H9 (cell line): Measurements from ENCODE around the gene INPP5J. TPM values are rescaled to one million over a fixed set of nuclear protein-coding genes. Genes with fewer than 3 reads are reported as not detected.

Source experiments
- DNase-seq: peaks from one replicate; pipeline ENCODE4 v3.0.0-alpha.2; 2017
- H2AFZ ChIP-seq: one replicate; pipeline ENCODE4 v1.6.1; 2013; ENCODE audit warnings: mild to moderate bottlenecking, low read length, control low read depth, moderate library complexity
- H2AK5ac ChIP-seq: 2 replicates; pipeline ENCODE4 v1.6.1; 2013; ENCODE audit warnings: low read length, control low read depth, mixed read lengths; ENCODE audit not compliant: insufficient read length
- H2BK120ac ChIP-seq: one replicate; pipeline ENCODE4 v1.6.1; 2013; ENCODE audit warnings: low read depth, mild to moderate bottlenecking, low read length, control low read depth, inconsistent platforms; ENCODE audit not compliant: poor library complexity, severe bottlenecking
- H2BK12ac ChIP-seq: 2 replicates; pipeline ENCODE4 v1.6.1; 2013; ENCODE audit warnings: low read length, control low read depth, mixed read lengths, low read depth; ENCODE audit not compliant: insufficient read length
- H2BK15ac ChIP-seq: 2 replicates; pipeline ENCODE4 v1.6.1; 2013; ENCODE audit warnings: low read depth, low read length, control low read depth
- H2BK20ac ChIP-seq: one replicate; pipeline ENCODE4 v1.6.1; 2013; ENCODE audit warnings: low read depth, mild to moderate bottlenecking, low read length, control low read depth, inconsistent platforms; ENCODE audit not compliant: poor library complexity, severe bottlenecking
- H2BK5ac ChIP-seq: 2 replicates; pipeline ENCODE4 v1.6.1; 2013; ENCODE audit warnings: low read length, control low read depth, mixed read lengths; ENCODE audit not compliant: insufficient read length
- H3K14ac ChIP-seq: 2 replicates; pipeline ENCODE4 v1.6.1; 2013; ENCODE audit warnings: low read length, control low read depth; ENCODE audit not compliant: insufficient read depth
- H3K18ac ChIP-seq: 2 replicates; pipeline ENCODE4 v1.6.1; 2013; ENCODE audit warnings: low read depth, mild to moderate bottlenecking, mixed read lengths, low read length, control low read depth; ENCODE audit not compliant: insufficient read length
- H3K23ac ChIP-seq: 2 replicates; pipeline ENCODE4 v1.6.1; 2013; ENCODE audit warnings: low read length, control low read depth, mixed read lengths, low read depth; ENCODE audit not compliant: insufficient read length
- H3K23me2 ChIP-seq: 2 replicates; pipeline ENCODE4 v1.6.1; 2013; ENCODE audit warnings: low read depth, mild to moderate bottlenecking, mixed read lengths, low read length, control low read depth; ENCODE audit not compliant: insufficient read length, poor library complexity, severe bottlenecking
- H3K27ac ChIP-seq: 2 replicates; pipeline ENCODE4 v1.5.1; 2013; ENCODE audit warnings: low read length, control low read depth, mixed read lengths, low read depth; ENCODE audit not compliant: insufficient read length
- H3K27me3 ChIP-seq: 2 replicates; pipeline ENCODE4 v1.6.1; 2013; ENCODE audit warnings: low read length, control low read depth, inconsistent platforms; ENCODE audit not compliant: insufficient read depth
- H3K4ac ChIP-seq: 2 replicates; pipeline ENCODE4 v1.6.1; 2013; ENCODE audit warnings: low read depth, mild to moderate bottlenecking, control low read depth, inconsistent platforms, low read length, moderate library complexity
- H3K4me1 ChIP-seq: 2 replicates; pipeline ENCODE4 v1.6.1; 2013; ENCODE audit warnings: low read length, control low read depth, inconsistent platforms; ENCODE audit not compliant: insufficient read depth
- H3K4me2 ChIP-seq: 2 replicates; pipeline ENCODE4 v1.6.1; 2013; ENCODE audit warnings: low read length, control low read depth, mixed read lengths; ENCODE audit not compliant: insufficient read length, insufficient read depth
- H3K56ac ChIP-seq: 2 replicates; pipeline ENCODE4 v1.6.1; 2013; ENCODE audit warnings: low read depth, mild to moderate bottlenecking, mixed read lengths, low read length, control low read depth; ENCODE audit not compliant: insufficient read length
- H3K79me1 ChIP-seq: 2 replicates; pipeline ENCODE4 v1.6.1; 2013; ENCODE audit warnings: low read depth, mild to moderate bottlenecking, moderate library complexity, low read length, control low read depth, inconsistent platforms; ENCODE audit not compliant: insufficient read depth, poor library complexity, severe bottlenecking
- H3K79me2 ChIP-seq: 2 replicates; pipeline ENCODE4 v1.6.1; 2013; ENCODE audit warnings: low read length, control low read depth, inconsistent platforms; ENCODE audit not compliant: insufficient read depth
- H3K9ac ChIP-seq: 2 replicates; pipeline ENCODE4 v1.6.1; 2013; ENCODE audit warnings: low read length, control low read depth, mixed read lengths; ENCODE audit not compliant: insufficient read length; ENCODE audit errors: extremely low read depth
- H3K9me3 ChIP-seq: one replicate; pipeline ENCODE4 v1.6.1; 2013; ENCODE audit warnings: low read depth, low read length, inconsistent platforms; ENCODE audit not compliant: control insufficient read depth
- H3T11ph ChIP-seq: one replicate; pipeline ENCODE4 v1.6.1; 2013; ENCODE audit warnings: mild to moderate bottlenecking, low read length, control low read depth, inconsistent platforms
- H4K20me1 ChIP-seq: one replicate; pipeline ENCODE4 v1.6.1; 2013; ENCODE audit not compliant: control insufficient read depth, insufficient read length, insufficient read depth
- H4K5ac ChIP-seq: 2 replicates; pipeline ENCODE4 v1.6.1; 2013; ENCODE audit warnings: low read depth, mild to moderate bottlenecking, mixed read lengths, low read length, control low read depth; ENCODE audit not compliant: insufficient read length
- H4K8ac ChIP-seq: replicated peaks from 2 replicates; pipeline ENCODE4 v1.6.1; 2013; ENCODE audit warnings: low read length, control low read depth, mixed read lengths, low read depth; ENCODE audit not compliant: insufficient read length
- H4K91ac ChIP-seq: 2 replicates; pipeline ENCODE4 v1.6.1; 2013; ENCODE audit warnings: low read depth, mild to moderate bottlenecking, moderate library complexity, mixed read lengths, low read length, control low read depth; ENCODE audit not compliant: insufficient read length
- H3K27ac Mint-ChIP-seq, 3 experiments: 2 replicates in 2 of 3; 3 replicates in 1 of 3; pipeline ENCODE4 v1.8.0; 2020 to 2021; ENCODE audit warnings: mixed read lengths in 3 of 3, mild to moderate bottlenecking in 1 of 3, moderate library complexity in 1 of 3
- H3K27me3 Mint-ChIP-seq: 2 replicates; pipeline ENCODE4 v1.8.0; 2021; ENCODE audit warnings: low read depth, mild to moderate bottlenecking, moderate library complexity, mixed read lengths
- H3K36me3 Mint-ChIP-seq, 3 experiments: 2 replicates in 2 of 3; 3 replicates in 1 of 3; pipeline ENCODE4 v1.8.0; 2020 to 2021; ENCODE audit warnings: low read depth in 3 of 3, mixed read lengths in 3 of 3; ENCODE audit not compliant: insufficient read depth in 1 of 3
- H3K4me1 Mint-ChIP-seq, 2 experiments: 2 replicates each; pipeline ENCODE4 v1.8.0; 2020; ENCODE audit warnings: mixed read lengths in 2 of 2
- H3K4me3 Mint-ChIP-seq, 2 experiments: 2 replicates in 1 of 2; 3 replicates in 1 of 2; pipeline ENCODE4 v1.8.0; 2020 to 2021; ENCODE audit warnings: mild to moderate bottlenecking in 2 of 2, mixed read lengths in 2 of 2, moderate library complexity in 1 of 2
- H3K9me3 Mint-ChIP-seq, 2 experiments: 2 replicates in 1 of 2; 3 replicates in 1 of 2; pipeline ENCODE4 v1.8.0; 2020; ENCODE audit warnings: mild to moderate bottlenecking in 2 of 2, mixed read lengths in 2 of 2, moderate library complexity in 1 of 2
- CTCF ChIP-seq: fragments of 200-600 bp; sonication (generic); conservative IDR thresholded peaks from 3 replicates; pipeline ENCODE4 v1.8.0; 2021; ENCODE audit warnings: antibody characterized with exemption, mild to moderate bottlenecking
- WGBS: extraction: QIAGEN DNeasy Blood & Tissue Kit; methylation state at CpG from one replicate; pipeline ENCODE4 v1.1.7; 2013; ENCODE audit warnings: missing lambda C conversion rate, low lambda C conversion rate, mixed read lengths; ENCODE audit not compliant: insufficient read length; ENCODE audit errors: extremely low coverage; 5-methylcytosine and 5-hydroxymethylcytosine counted together
- total RNA-seq: library from RNA; stranded (reverse); gene quantifications from 2 replicates; pipeline ENCODE4 v1.2.1, GENCODE V29; 2021

INPP5J gene
- total RNA-seq, 1 experiment from 2014 or later: 4.9 TPM

DNA sequence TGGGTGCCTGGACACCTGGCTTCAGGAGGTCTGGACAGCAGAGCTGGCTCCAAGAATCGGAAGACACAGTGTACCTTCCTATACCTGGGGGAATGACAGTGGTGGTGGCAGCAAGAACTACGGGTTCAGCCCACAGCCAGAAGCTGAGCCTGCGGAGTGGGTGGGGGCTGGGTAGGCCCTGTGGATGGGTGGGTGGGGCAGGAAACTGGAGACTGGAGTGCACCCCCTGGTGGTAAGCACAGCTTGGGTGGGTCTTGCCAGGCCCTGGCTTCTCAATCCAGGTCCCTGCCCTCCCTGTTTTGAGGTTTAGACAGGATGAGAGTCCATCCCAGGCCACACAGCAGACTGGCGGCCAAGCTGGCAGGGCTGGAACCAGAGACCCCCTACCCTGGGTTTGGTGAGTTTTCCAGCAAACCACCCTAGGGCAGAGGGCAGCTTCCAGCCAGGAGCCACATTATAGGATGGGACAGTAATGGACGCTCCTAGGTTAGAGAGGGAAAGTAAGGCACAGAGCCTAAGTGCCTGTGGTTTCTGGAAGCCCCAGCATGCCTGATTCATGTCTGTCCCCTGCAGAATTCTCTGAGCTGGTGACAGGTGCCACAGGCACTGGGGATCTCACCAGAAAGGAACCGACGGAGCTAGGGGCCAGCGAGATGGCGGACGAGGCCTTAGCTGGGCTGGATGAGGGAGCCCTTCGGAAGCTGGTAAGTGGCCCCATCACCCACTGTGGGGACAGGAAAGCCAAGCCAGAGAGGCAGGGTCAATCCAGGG is 40.0 kb upstream of the INPP5J start:
- peaks cover 10% of the 10 kb centered on the region for H3K23me2 ChIP-seq
- H3K79me2 ChIP-seq: no peaks in the 10 kb centered on the region; the same call in 1 of the 2 replicates
- no peaks in the 10 kb centered on the region for H3K27me3 ChIP-seq
- H3K27ac ChIP-seq: no peak overlapping the region
- H3K4me1 ChIP-seq: no peaks in the 10 kb centered on the region; the same call in 1 of the 2 replicates
- H2BK120ac ChIP-seq: no peak overlapping the region
- H3K4ac ChIP-seq: no peak overlapping the region
- Mint-ChIP-seq H3K27me3 (peaks cover 7% of the 10 kb centered on the region), H3K9me3 (no peaks in the 10 kb centered on the region), H3K27ac (peak overlapping the region in 1 of 3 experiments; percentile 83; a peak in 3 of 7 replicates), H3K36me3 (peaks cover 0 to 2% (median 0%) of the 10 kb centered on the region in 3 experiments; a peak in 2 of 7 replicates), H3K4me1 (peaks cover 34 to 43% of the 10 kb centered on the region in 2 experiments), H3K4me3 (peak overlapping the region; percentile 87 to 90)
- no peak overlapping the region for H2BK12ac ChIP-seq
- no peak overlapping the region for H4K91ac ChIP-seq
- H2BK20ac ChIP-seq: no peak overlapping the region
- no peaks in the 10 kb centered on the region for H4K20me1 ChIP-seq
- DNase-seq: peak; percentile 75
- H3K9me3 ChIP-seq: no peaks in the 10 kb centered on the region
- H2BK15ac ChIP-seq: no peak overlapping the region
- no peak overlapping the region for H3K4me2 ChIP-seq
- no peak overlapping the region for H2AK5ac ChIP-seq
- H3K56ac ChIP-seq: no peak overlapping the region
- peak; percentile 67 for TF ChIP-seq CTCF
- H3T11ph ChIP-seq: no peak overlapping the region
- no peak overlapping the region for H3K23ac ChIP-seq
- H3K18ac ChIP-seq: no peak overlapping the region
- H3K14ac ChIP-seq: no peak overlapping the region
- no peak overlapping the region for H2AFZ ChIP-seq
- no peak overlapping the region for H2BK5ac ChIP-seq
- no peaks in the 10 kb centered on the region for H3K79me1 ChIP-seq
- WGBS: no CpG with 5 or more reads among the region's 11 CpGs
- no peak overlapping the region for H4K8ac ChIP-seq
- no peak overlapping the region for H3K9ac ChIP-seq
- H4K5ac ChIP-seq: no peak overlapping the region
